DOHH2 (cell line): Measurements from ENCODE around the gene PRKCE.
"Not testable (repeated sequence)": the region's sequence is repeated elsewhere in the genome, so short reads cannot be mapped to it uniquely, and the experiment has no call there.

ENCODE experiments used
- H3F3A ChIP-seq: fragments of 200-600 bp; sonication (generic), shearing (Covaris generic); 2 replicates; pipeline ENCODE4 v1.6.0; 2016; ENCODE audit warnings: antibody characterized with exemption, mild to moderate bottlenecking; ENCODE audit not compliant: control insufficient read depth, insufficient read depth
- H3K27ac ChIP-seq: fragments of 200-600 bp; sonication (generic); 2 replicates; pipeline ENCODE4 v1.5.1; 2014; ENCODE audit warnings: low read depth, mild to moderate bottlenecking, low read length, moderate library complexity
- H3K27me3 ChIP-seq: fragments of 200-600 bp; sonication (generic); 2 replicates; pipeline ENCODE4 v1.6.1; 2014; ENCODE audit warnings: mild to moderate bottlenecking, low read length, mixed read lengths; ENCODE audit not compliant: control insufficient read depth
- H3K36me3 ChIP-seq: fragments of 200-600 bp; sonication (generic); 2 replicates; pipeline ENCODE4 v1.6.1; 2014; ENCODE audit warnings: mild to moderate bottlenecking, low read length, moderate library complexity, mixed read lengths; ENCODE audit not compliant: control insufficient read depth
- H3K4me1 ChIP-seq: fragments of 200-600 bp; sonication (generic); 2 replicates; pipeline ENCODE4 v1.6.1; 2014; ENCODE audit warnings: mild to moderate bottlenecking, low read length, mixed read lengths; ENCODE audit not compliant: control insufficient read depth
- H3K4me2 ChIP-seq: fragments of 200-600 bp; sonication (generic); 2 replicates; pipeline ENCODE4 v1.6.0; 2014; ENCODE audit warnings: mild to moderate bottlenecking, low read length, moderate library complexity
- H3K4me3 ChIP-seq: fragments of 200-600 bp; sonication (generic); 2 replicates; pipeline ENCODE4 v1.5.1; 2014; ENCODE audit warnings: mild to moderate bottlenecking, low read length, mixed read lengths
- H3K79me2 ChIP-seq: fragments of 200-600 bp; sonication (generic); 2 replicates; pipeline ENCODE4 v1.6.1; 2014; ENCODE audit warnings: mild to moderate bottlenecking, low read length, mixed read lengths; ENCODE audit not compliant: control insufficient read depth
- H3K9me2 ChIP-seq: fragments of 200-600 bp; sonication (generic); replicated peaks from 2 replicates; pipeline ENCODE4 v1.6.1; 2014; ENCODE audit warnings: mild to moderate bottlenecking, low read length, mixed read lengths; ENCODE audit not compliant: control insufficient read depth
- H3K9me3 ChIP-seq: fragments of 200-600 bp; sonication (generic); 2 replicates; pipeline ENCODE4 v1.6.1; 2014; ENCODE audit warnings: antibody characterized with exemption, low read length, mixed read lengths; ENCODE audit not compliant: control insufficient read depth, insufficient read depth
- H4K20me1 ChIP-seq: fragments of 200-600 bp; sonication (generic); 2 replicates; pipeline ENCODE4 v1.6.0; 2014; ENCODE audit warnings: low read depth, mild to moderate bottlenecking, antibody characterized with exemption, low read length, moderate library complexity; ENCODE audit not compliant: control insufficient read depth, insufficient read depth
- CTCF ChIP-seq: fragments of 200-600 bp; sonication (generic); IDR thresholded peaks from one replicate; pipeline ENCODE4 v1.5.1; 2014; ENCODE audit warnings: antibody characterized with exemption, mild to moderate bottlenecking, low read depth, low read length; ENCODE audit not compliant: poor library complexity, severe bottlenecking
- EZH2phosphoT487 ChIP-seq: fragments of 200-600 bp; sonication (generic); IDR thresholded peaks from 2 replicates; pipeline ENCODE4 v1.6.1; 2017; ENCODE audit warnings: borderline replicate concordance, mild to moderate bottlenecking, antibody characterized with exemption, low read length, moderate library complexity, mixed read lengths

Gene PRKCE

GRCh38 chr2:45913539-45913938 is 262.1 kb downstream of the PRKCE start:
- Histone ChIP-seq H3K4me2 (no peak overlapping the region), H3K79me2 (no peaks in the 10 kb centered on the region), H4K20me1 (no peaks in the 10 kb centered on the region), H3K4me1 (peaks cover 21% of the 10 kb centered on the region), H3K9me3 (no peaks in the 10 kb centered on the region), H3K4me3 (no peak overlapping the region), H3K36me3 (no peaks in the 10 kb centered on the region), H3K27me3 (no peaks in the 10 kb centered on the region), H3K27ac (no peak overlapping the region), H3F3A (no peaks in the 10 kb centered on the region), H3K9me2 (no peaks in the 10 kb centered on the region)
- no peak for TF ChIP-seq CTCF
- no peak for TF ChIP-seq EZH2phosphoT487

GRCh38 chr2:45915523-45915922 is 264.0 kb downstream of the PRKCE start:
- no peaks in the 10 kb centered on the region for H3K79me2 ChIP-seq
- H3K9me3 ChIP-seq = no peaks in the 10 kb centered on the region
- TF ChIP-seq CTCF (no peak), EZH2phosphoT487 (no peak)
- no peak overlapping the region for H3K27ac ChIP-seq
- H3K27me3 ChIP-seq = no peaks in the 10 kb centered on the region
- no peaks in the 10 kb centered on the region for H3K9me2 ChIP-seq
- H3K4me2 ChIP-seq = no peak overlapping the region
- H3K4me1 ChIP-seq = peaks cover 3% of the 10 kb centered on the region
- no peaks in the 10 kb centered on the region for H3F3A ChIP-seq
- no peaks in the 10 kb centered on the region for H4K20me1 ChIP-seq
- no peaks in the 10 kb centered on the region for H3K36me3 ChIP-seq
- H3K4me3 ChIP-seq = no peak overlapping the region

- not testable (repeated sequence) for H3K4me2 ChIP-seq, H3K27me3 ChIP-seq, H3K9me3 ChIP-seq, H4K20me1 ChIP-seq, H3K4me1 ChIP-seq, H3K9me2 ChIP-seq, H3K27ac ChIP-seq, H3K36me3 ChIP-seq, H3K79me2 ChIP-seq, H3F3A ChIP-seq, H3K4me3 ChIP-seq
Observed at GRCh38 chr2:45917561-45918176, 266.2 kb downstream of the PRKCE start.

DNA sequence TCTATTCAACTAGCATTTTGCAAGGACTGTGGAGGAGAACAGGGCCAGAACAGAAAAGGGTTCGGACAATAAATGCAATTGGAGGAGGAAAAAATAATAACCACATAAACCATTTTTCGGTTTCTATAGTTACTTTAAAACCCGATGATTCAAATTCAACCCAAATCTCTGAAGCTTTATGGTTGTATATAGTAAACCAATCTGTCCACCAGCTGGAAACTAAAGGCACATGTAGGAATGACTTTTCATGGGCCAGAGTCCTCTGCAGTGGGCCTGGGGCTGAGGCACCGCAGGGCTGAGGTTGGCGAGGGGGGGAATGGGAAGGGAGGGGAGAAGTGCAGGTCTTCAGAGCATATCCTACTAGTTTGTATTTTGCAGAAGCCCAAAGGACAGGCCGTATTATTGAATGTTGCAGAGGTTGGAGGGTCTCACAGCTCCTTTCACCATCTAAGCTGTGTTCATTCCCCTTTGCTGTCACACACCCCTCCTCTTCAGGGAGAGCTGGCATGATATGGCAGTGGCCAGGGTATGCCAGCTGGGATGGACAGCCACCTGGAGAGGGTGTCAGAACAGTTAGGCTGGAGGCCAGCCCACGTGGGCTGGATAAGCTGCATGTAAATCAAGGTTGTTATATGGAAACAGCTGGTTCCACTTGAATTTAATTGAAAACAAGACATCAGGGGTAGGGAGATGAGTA is 267.1 kb downstream of the PRKCE start:
- Histone ChIP-seq H3K79me2 (no peaks in the 10 kb centered on the region), H3K27me3 (no peaks in the 10 kb centered on the region), H3K4me3 (no peak overlapping the region), H3K4me2 (no peak overlapping the region), H4K20me1 (no peaks in the 10 kb centered on the region), H3K36me3 (no peaks in the 10 kb centered on the region), H3K9me3 (no peaks in the 10 kb centered on the region), H3K27ac (no peak overlapping the region), H3K9me2 (no peaks in the 10 kb centered on the region), H3K4me1 (no peaks in the 10 kb centered on the region), H3F3A (no peaks in the 10 kb centered on the region)
- no peak for TF ChIP-seq EZH2phosphoT487
- no peak for TF ChIP-seq CTCF
